Tibial nerve (tissue), 4 donors: ENCODE data around the gene IL36RN. TPM values are rescaled to one million over a fixed set of nuclear protein-coding genes. Genes with fewer than 3 reads are reported as not detected.

Experiments used
- DNase-seq, 2 donors: peaks; one replicate each; pipeline ENCODE4 v3.0.0-alpha.2; 2019; ENCODE audit warnings: low spot score in 2 of 2
- H3K27ac ChIP-seq, 4 donors: fragments of 200-600 bp; sonication (generic) in 3 of 4; one replicate each; pipeline ENCODE4 v1.5.1; 2017 to 2019; ENCODE audit warnings: mild to moderate bottlenecking in 1 of 4
- H3K27me3 ChIP-seq, 2 donors: fragments of 200-600 bp; sonication (generic) in 1 of 2; one replicate each; pipeline versions ENCODE4 v1.5.1 to v1.6.0; 2017 to 2019
- H3K36me3 ChIP-seq, 3 donors: fragments of 200-600 bp; sonication (generic); one replicate each; pipeline ENCODE4 v1.5.1; 2018 to 2019
- H3K4me1 ChIP-seq, 4 donors: fragments of 200-600 bp; sonication (generic) in 3 of 4; one replicate each; pipeline ENCODE4 v1.5.1; 2017 to 2019
- H3K4me3 ChIP-seq, 4 donors: fragments of 200-600 bp; sonication (generic) in 3 of 4; one replicate each; pipeline ENCODE4 v1.5.1; 2017 to 2019; ENCODE audit warnings: mild to moderate bottlenecking in 1 of 4, moderate library complexity in 1 of 4
- H3K9me3 ChIP-seq, 4 donors: fragments of 200-600 bp; sonication (generic) in 3 of 4; one replicate each; pipeline ENCODE4 v1.5.1; 2017 to 2019
- EP300 ChIP-seq, 2 donors: sonication (generic); formaldehyde crosslinking; IDR thresholded peaks; one replicate each; pipeline ENCODE4 v1.6.1; 2017; ENCODE audit warnings: antibody characterized with exemption in 2 of 2, mild to moderate bottlenecking in 1 of 2
- POLR2A ChIP-seq, 2 donors: fragments of 450-650 bp; IDR thresholded peaks; one replicate each; pipeline ENCODE4 v1.6.1; 2017; ENCODE audit warnings: antibody characterized with exemption in 2 of 2, mild to moderate bottlenecking in 2 of 2, moderate library complexity in 2 of 2
- WGBS, 2 donors: methylation state at CpG; one replicate each; pipeline ENCODE4 v1.1.5; 2018; 5-methylcytosine and 5-hydroxymethylcytosine counted together
- total RNA-seq, 4 donors: library from RNA; depleted of rRNA; stranded (reverse); fragments of >200 nt; gene quantifications; one replicate each; pipeline ENCODE4 v1.1.0, GENCODE V29; 2016
- TF ChIP-seq, protein P1 (sequence below), 5 experiments: fragments of 200-600 bp in 3 of 5; fragments of 450-650 bp in 2 of 5; sonication (generic) in 3 of 5; IDR thresholded peaks; one replicate each; pipeline ENCODE4 v1.5.1; 2016 to 2019; ENCODE audit warnings: antibody characterized with exemption in 5 of 5, mild to moderate bottlenecking in 3 of 5, moderate library complexity in 2 of 5

The IL36RN gene
- total RNA-seq, 4 donors from 2014 or later: not detected

- Histone ChIP-seq H3K4me3 (no peak overlapping the region), H3K36me3 (no peaks in the 10 kb centered on the region), H3K4me1 (no peaks in the 10 kb centered on the region), H3K27ac (no peak overlapping the region), H3K9me3 (no peaks in the 10 kb centered on the region), H3K27me3 (no peaks in the 10 kb centered on the region)
- TF ChIP-seq, protein P1, sequence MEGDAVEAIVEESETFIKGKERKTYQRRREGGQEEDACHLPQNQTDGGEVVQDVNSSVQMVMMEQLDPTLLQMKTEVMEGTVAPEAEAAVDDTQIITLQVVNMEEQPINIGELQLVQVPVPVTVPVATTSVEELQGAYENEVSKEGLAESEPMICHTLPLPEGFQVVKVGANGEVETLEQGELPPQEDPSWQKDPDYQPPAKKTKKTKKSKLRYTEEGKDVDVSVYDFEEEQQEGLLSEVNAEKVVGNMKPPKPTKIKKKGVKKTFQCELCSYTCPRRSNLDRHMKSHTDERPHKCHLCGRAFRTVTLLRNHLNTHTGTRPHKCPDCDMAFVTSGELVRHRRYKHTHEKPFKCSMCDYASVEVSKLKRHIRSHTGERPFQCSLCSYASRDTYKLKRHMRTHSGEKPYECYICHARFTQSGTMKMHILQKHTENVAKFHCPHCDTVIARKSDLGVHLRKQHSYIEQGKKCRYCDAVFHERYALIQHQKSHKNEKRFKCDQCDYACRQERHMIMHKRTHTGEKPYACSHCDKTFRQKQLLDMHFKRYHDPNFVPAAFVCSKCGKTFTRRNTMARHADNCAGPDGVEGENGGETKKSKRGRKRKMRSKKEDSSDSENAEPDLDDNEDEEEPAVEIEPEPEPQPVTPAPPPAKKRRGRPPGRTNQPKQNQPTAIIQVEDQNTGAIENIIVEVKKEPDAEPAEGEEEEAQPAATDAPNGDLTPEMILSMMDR (IDR thresholded peaks at IDR 0.05): no peak
- TF ChIP-seq EP300 (IDR thresholded peaks at IDR 0.05): no peak
- TF ChIP-seq POLR2A (IDR thresholded peaks at IDR 0.05): no peak
- 0% methylated on average over 1 of the region's 1 CpG for WGBS, 2 donors
- no peak for DNase-seq
Measured at GRCh38 chr2:113028112-113028511, 30.9 kb upstream of the IL36RN start.

- no peaks in the 10 kb centered on the region for H3K4me1 ChIP-seq
- no peak overlapping the region for H3K4me3 ChIP-seq
- H3K27ac ChIP-seq: no peak overlapping the region
- no peak for TF ChIP-seq EP300 (IDR thresholded peaks at IDR 0.05)
- TF ChIP-seq, protein P1 (IDR thresholded peaks at IDR 0.05): no peak
- no peak for TF ChIP-seq POLR2A (IDR thresholded peaks at IDR 0.05)
- WGBS, 2 donors: 94 to 100% methylated on average over 1 of the region's 1 CpG
- H3K27me3 ChIP-seq: no peaks in the 10 kb centered on the region
- no peak for DNase-seq
- no peaks in the 10 kb centered on the region for H3K9me3 ChIP-seq
- no peaks in the 10 kb centered on the region for H3K36me3 ChIP-seq
Measured at GRCh38 chr2:113032737-113033136, 26.3 kb upstream of the IL36RN start.

DNA sequence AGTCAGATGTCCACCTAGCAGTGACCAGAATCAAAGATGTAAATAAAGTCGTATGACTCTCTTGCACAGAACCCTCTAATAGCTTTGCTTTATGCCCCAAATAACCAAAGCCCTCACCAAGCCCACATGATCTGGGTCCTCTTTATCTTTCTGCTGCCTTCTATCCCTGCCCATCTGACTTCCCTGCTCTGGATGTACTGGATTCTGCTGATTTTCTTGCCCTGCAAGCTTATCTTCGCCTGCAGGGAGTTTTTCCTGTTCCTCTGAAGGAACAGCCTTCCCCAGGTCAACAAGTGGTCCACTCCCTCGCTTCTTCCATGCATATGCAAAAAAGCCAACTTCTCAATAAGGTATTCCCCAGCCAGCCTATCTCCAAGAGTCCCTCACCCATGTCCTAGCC lies 25.0 kb upstream of the IL36RN start:
- H3K4me1 ChIP-seq: no peaks in the 10 kb centered on the region
- no peak for DNase-seq

GRCh38 chr2:113036763-113037162 lies 22.2 kb upstream of the IL36RN start:
- no peaks in the 10 kb centered on the region for H3K9me3 ChIP-seq
- H3K36me3 ChIP-seq: no peaks in the 10 kb centered on the region
- no peak for DNase-seq
- TF ChIP-seq, protein P1 (IDR thresholded peaks at IDR 0.05): no peak
- TF ChIP-seq EP300 (IDR thresholded peaks at IDR 0.05): no peak
- no peak for TF ChIP-seq POLR2A (IDR thresholded peaks at IDR 0.05)
- 89 to 96% methylated on average over 9 of the region's 9 CpGs for WGBS, 2 donors
- no peak overlapping the region for H3K27ac ChIP-seq
- H3K27me3 ChIP-seq: no peaks in the 10 kb centered on the region
- no peaks in the 10 kb centered on the region for H3K4me1 ChIP-seq
- no peak overlapping the region for H3K4me3 ChIP-seq

More for the DNA sequence above, 25.0 kb upstream of the IL36RN start:
- no peak overlapping the region for H3K27ac ChIP-seq
- no peak overlapping the region for H3K4me3 ChIP-seq
- no peaks in the 10 kb centered on the region for H3K27me3 ChIP-seq
- no peaks in the 10 kb centered on the region for H3K9me3 ChIP-seq
- TF ChIP-seq, protein P1 (IDR thresholded peaks at IDR 0.05): no peak
- TF ChIP-seq POLR2A (IDR thresholded peaks at IDR 0.05): no peak
- no peak for TF ChIP-seq EP300 (IDR thresholded peaks at IDR 0.05)
- H3K36me3 ChIP-seq: no peaks in the 10 kb centered on the region
- WGBS, 2 donors: 84% methylated on average over 3 of the region's 3 CpGs

GRCh38 chr2:113038291-113038690 lies 20.7 kb upstream of the IL36RN start:
- no peak for DNase-seq
- Histone ChIP-seq H3K9me3 (no peaks in the 10 kb centered on the region), H3K27me3 (no peaks in the 10 kb centered on the region), H3K4me3 (no peak overlapping the region), H3K27ac (no peak overlapping the region), H3K36me3 (no peaks in the 10 kb centered on the region), H3K4me1 (no peaks in the 10 kb centered on the region)
- TF ChIP-seq, protein P1 (IDR thresholded peaks at IDR 0.05): no peak
- TF ChIP-seq POLR2A (IDR thresholded peaks at IDR 0.05): no peak
- TF ChIP-seq EP300 (IDR thresholded peaks at IDR 0.05): no peak
- 83 to 93% methylated on average over 3 of the region's 3 CpGs for WGBS, 2 donors
